Smooth muscle cell (in vitro differentiated cells): ENCODE results near the gene PDCD4. TPM values are rescaled to one million over a fixed set of nuclear protein-coding genes. Genes with fewer than 3 reads are reported as not detected.

Experiments used
- DNase-seq: peaks from one replicate; lab custom pipeline; 2025; ENCODE audit not compliant: unreplicated experiment; lab: John Stamatoyannopoulos, UW
- H2AFZ ChIP-seq: fragments of 200-600 bp; sonication (generic); 2 replicates; pipeline ENCODE4 v1.6.0; 2016; ENCODE audit warnings: antibody characterized with exemption, low read depth, mild to moderate bottlenecking
- H3F3A ChIP-seq: fragments of 200-600 bp; sonication (generic); 2 replicates; pipeline ENCODE4 v1.6.0; 2017; ENCODE audit warnings: antibody characterized with exemption, low read depth
- H3K27ac ChIP-seq: fragments of 200-600 bp; sonication (generic); 2 replicates; pipeline ENCODE4 v1.5.1; 2016; ENCODE audit warnings: low read depth, mild to moderate bottlenecking
- H3K27me3 ChIP-seq: fragments of 200-600 bp; sonication (generic); 2 replicates; pipeline ENCODE4 v1.6.1; 2016; ENCODE audit warnings: low read depth, mild to moderate bottlenecking
- H3K36me3 ChIP-seq: fragments of 200-600 bp; sonication (generic); 2 replicates; pipeline ENCODE4 v1.5.1; 2016; ENCODE audit warnings: low read depth
- H3K4me1 ChIP-seq: fragments of 200-600 bp; sonication (generic); 2 replicates; pipeline ENCODE4 v1.5.1; 2016; ENCODE audit warnings: low read depth
- H3K4me2 ChIP-seq: fragments of 200-600 bp; sonication (generic); 2 replicates; pipeline ENCODE4 v1.6.0; 2016; ENCODE audit warnings: mild to moderate bottlenecking
- H3K4me3 ChIP-seq: fragments of 200-600 bp; sonication (generic); 2 replicates; pipeline ENCODE4 v1.5.1; 2016; ENCODE audit warnings: mild to moderate bottlenecking
- H3K79me2 ChIP-seq: fragments of 200-600 bp; sonication (generic); 2 replicates; pipeline ENCODE4 v1.6.0; 2016; ENCODE audit warnings: low read depth, mild to moderate bottlenecking
- H3K9ac ChIP-seq: fragments of 200-600 bp; sonication (generic); 2 replicates; pipeline ENCODE4 v1.6.0; 2016; ENCODE audit warnings: low read depth
- H3K9me3 ChIP-seq: fragments of 200-600 bp; sonication (generic); replicated peaks from 2 replicates; pipeline ENCODE4 v1.5.1; 2016; ENCODE audit warnings: low read depth
- H4K20me1 ChIP-seq: fragments of 200-600 bp; sonication (generic); 2 replicates; pipeline ENCODE4 v1.6.0; 2016; ENCODE audit warnings: low read depth
- CTCF ChIP-seq: fragments of 200-600 bp; sonication (generic); IDR thresholded peaks from 2 replicates; pipeline ENCODE4 v1.5.1; 2017; ENCODE audit warnings: borderline replicate concordance, mild to moderate bottlenecking, antibody characterized with exemption; ENCODE audit not compliant: insufficient read depth, poor library complexity, severe bottlenecking
- WGBS: methylation state at CpG from one replicate; pipeline ENCODE4 v1.1.7; 2016; ENCODE audit warnings: low lambda C conversion rate; 5-methylcytosine and 5-hydroxymethylcytosine counted together
- polyA plus RNA-seq: library from polyadenylated mRNA; unstranded; fragments of >200 nt; fragmentation: Nextera tagmentation; extraction: Ambion mirVana; gene quantifications from 2 replicates; pipeline ENCODE4 v1.2.1, GENCODE V29; 2016
- total RNA-seq: library from RNA; depleted of rRNA; stranded (reverse); fragments of >200 nt; gene quantifications from 2 replicates; pipeline ENCODE4 v1.2.3, GENCODE V29; 2014

PDCD4 gene
- total and polyA plus RNA-seq, 2 experiments from 2014 or later = 67.0 to 124 TPM

GRCh38 chr10:110851020-110851612 is 20.6 kb upstream of the PDCD4 start:
- Histone ChIP-seq H3K9me3 (no peaks in the 10 kb centered on the region), H3F3A (no peaks in the 10 kb centered on the region), H3K4me3 (no peak overlapping the region), H3K4me2 (peak overlapping the region; percentile 45), H3K27ac (peak overlapping the region; percentile 62), H2AFZ (peak overlapping the region; percentile 69), H3K27me3 (no peaks in the 10 kb centered on the region), H4K20me1 (no peaks in the 10 kb centered on the region), H3K36me3 (no peaks in the 10 kb centered on the region), H3K9ac (no peak overlapping the region), H3K79me2 (no peaks in the 10 kb centered on the region), H3K4me1 (peaks cover 8% of the 10 kb centered on the region)
- WGBS = 48% methylated on average over 8 of the region's 8 CpGs
- TF ChIP-seq CTCF = no peak
- DNase-seq = no peak

GRCh38 chr10:110852255-110852896 is 19.4 kb upstream of the PDCD4 start:
- no peak for DNase-seq
- no peak overlapping the region for H3K4me2 ChIP-seq
- no peaks in the 10 kb centered on the region for H3K27me3 ChIP-seq
- no peak overlapping the region for H2AFZ ChIP-seq
- H3K4me3 ChIP-seq = no peak overlapping the region
- no peak for TF ChIP-seq CTCF
- peak overlapping the region; percentile 62 for H3K27ac ChIP-seq
- WGBS = 61% methylated on average over 7 of the region's 7 CpGs
- H3K36me3 ChIP-seq = no peaks in the 10 kb centered on the region
- no peaks in the 10 kb centered on the region for H3K9me3 ChIP-seq
- H4K20me1 ChIP-seq = no peaks in the 10 kb centered on the region
- no peaks in the 10 kb centered on the region for H3F3A ChIP-seq
- H3K79me2 ChIP-seq = no peaks in the 10 kb centered on the region
- peaks cover 8% of the 10 kb centered on the region for H3K4me1 ChIP-seq
- H3K9ac ChIP-seq = no peak overlapping the region

GRCh38 chr10:110852947-110853346 is 18.8 kb upstream of the PDCD4 start:
- H3K4me3 ChIP-seq = no peak overlapping the region
- no peaks in the 10 kb centered on the region for H3K36me3 ChIP-seq
- H3K9ac ChIP-seq = no peak overlapping the region
- no peak overlapping the region for H2AFZ ChIP-seq
- H4K20me1 ChIP-seq = no peaks in the 10 kb centered on the region
- no peaks in the 10 kb centered on the region for H3F3A ChIP-seq
- H3K27me3 ChIP-seq = no peaks in the 10 kb centered on the region
- no peak for DNase-seq
- H3K4me1 ChIP-seq = peaks cover 8% of the 10 kb centered on the region
- H3K9me3 ChIP-seq = no peaks in the 10 kb centered on the region
- H3K4me2 ChIP-seq = no peak overlapping the region
- no peaks in the 10 kb centered on the region for H3K79me2 ChIP-seq
- TF ChIP-seq CTCF = no peak
- peak overlapping the region; percentile 28 for H3K27ac ChIP-seq
- 62% methylated on average over 4 of the region's 4 CpGs for WGBS

GRCh38 chr10:110853921-110854605 is 17.7 kb upstream of the PDCD4 start:
- H3F3A ChIP-seq = no peaks in the 10 kb centered on the region
- no peaks in the 10 kb centered on the region for H4K20me1 ChIP-seq
- H2AFZ ChIP-seq = no peak overlapping the region
- no peak for TF ChIP-seq CTCF
- H3K4me2 ChIP-seq = no peak overlapping the region
- peaks cover 8% of the 10 kb centered on the region for H3K4me1 ChIP-seq
- no peaks in the 10 kb centered on the region for H3K79me2 ChIP-seq
- no peak for DNase-seq
- H3K27ac ChIP-seq = no peak overlapping the region
- H3K9ac ChIP-seq = no peak overlapping the region
- no peaks in the 10 kb centered on the region for H3K9me3 ChIP-seq
- no peaks in the 10 kb centered on the region for H3K27me3 ChIP-seq
- H3K36me3 ChIP-seq = no peaks in the 10 kb centered on the region
- H3K4me3 ChIP-seq = no peak overlapping the region
